GM18498 (cell line): ENCODE measurements around the gene DCTN3.
A peak's percentile ranks its signal among the peaks of the same experiment; 100 is the strongest.

Experiments
- ATAC-seq: cut with Tn5 transposase; IDR thresholded peaks from one replicate; pipeline ENCODE4 v1.9.1; 2021; ENCODE audit warnings: mild to moderate bottlenecking, moderate library complexity; ENCODE audit not compliant: unreplicated experiment

DCTN3 gene

DNA sequence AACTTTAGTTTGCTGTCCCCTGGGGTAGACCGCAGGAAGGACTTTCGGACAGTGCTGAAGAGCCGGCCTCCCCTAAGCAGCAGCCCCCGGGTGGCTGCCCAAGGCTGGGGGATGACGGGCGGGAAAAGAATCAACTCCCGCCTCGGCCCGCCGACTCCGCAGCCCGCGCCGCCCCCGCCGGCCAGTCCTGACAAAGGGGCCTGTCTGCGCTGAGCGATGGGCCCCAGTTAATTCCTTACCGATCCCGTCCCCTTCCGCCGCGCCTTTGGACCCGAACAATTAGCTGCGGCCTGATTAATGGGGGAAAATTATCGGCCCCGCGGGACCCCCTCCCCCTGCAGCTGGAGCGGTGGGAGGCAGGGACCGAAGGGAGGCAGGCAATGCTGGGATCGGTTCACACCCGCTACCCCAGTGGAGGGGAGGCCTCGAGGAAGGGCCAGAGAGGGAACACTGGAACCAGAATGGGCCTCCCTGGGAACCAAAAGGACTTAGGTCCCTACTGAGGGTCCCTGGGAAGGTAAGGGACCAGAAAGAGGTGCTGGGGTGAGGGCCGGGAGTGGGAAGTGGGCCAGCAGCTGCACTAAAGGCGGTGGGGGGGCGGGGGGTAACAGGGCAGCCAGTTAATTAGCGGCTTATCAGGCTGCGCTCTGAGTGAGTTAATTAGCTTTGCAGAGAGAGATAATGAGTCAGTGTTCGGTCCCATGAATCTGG is 4.3 kb upstream of the DCTN3 start:
- no peak for ATAC-seq

DNA sequence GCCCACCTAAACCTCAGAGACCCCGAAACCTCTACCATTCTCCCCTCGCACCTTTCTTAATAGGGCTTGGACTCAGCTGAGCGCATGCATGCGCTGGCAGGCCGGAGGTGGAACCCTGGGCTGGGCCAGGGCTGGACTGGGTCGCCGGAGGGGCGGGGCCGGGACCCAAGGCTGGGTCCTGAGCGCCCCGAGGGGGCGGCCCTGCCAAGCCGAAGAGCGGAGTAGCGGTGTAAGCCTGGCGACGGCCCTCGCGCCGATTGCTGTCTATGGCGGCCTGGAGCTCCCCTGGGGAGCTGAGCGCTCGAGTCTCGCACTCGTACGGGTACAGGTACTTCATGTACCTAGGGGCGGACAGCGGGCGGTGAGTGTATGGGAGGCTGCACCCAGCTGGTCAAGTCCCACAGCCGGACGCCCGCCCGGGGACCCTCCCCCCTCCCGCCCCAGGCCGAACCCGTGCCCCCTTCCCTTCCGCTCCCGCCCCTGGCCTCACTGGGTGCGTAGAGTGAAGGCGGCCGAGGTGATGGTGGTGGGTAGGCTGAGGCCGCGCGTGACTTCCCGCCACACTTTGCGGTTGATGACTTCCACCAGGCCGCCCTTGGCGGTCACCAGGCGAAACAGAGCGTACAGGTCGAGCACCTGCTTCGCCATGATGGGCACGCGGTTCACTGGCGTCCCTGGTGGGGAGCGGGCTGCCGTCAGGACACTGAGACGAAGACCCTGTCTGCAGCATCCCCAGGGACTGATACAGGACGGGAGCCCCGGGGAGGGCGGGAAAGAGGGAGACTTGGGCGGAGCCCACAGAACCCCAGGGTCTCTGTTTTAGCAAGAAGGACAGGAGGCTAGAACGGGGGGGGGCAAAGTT is 3.3 kb upstream of the DCTN3 start:
- ATAC-seq: no peak

DNA sequence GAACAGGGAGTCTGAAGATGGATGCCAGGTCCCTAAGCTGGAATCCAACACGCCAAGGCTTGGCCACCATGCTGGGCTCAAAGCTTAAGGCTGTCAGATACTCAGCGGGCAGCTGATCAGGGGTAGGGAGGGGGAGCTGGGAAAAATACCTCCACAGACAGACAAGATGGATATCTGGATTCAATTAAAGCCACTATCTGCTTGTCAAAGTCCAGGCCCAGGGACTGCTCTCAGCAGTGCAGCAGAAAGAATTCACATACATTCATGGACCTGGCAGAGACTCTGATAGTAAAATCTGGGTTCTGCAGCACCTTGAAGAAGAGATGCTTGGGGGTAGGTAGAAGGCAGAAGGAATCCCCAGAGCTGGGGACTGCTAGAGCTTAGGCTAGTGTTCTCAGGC is 5.2 kb downstream of the DCTN3 start:
- no peak for ATAC-seq

GRCh38 chr9:34612788-34613390 is 7.4 kb downstream of the DCTN3 start:
- no peak for ATAC-seq

GRCh38 chr9:34611811-34612787 is 8.2 kb downstream of the DCTN3 start, which contains the start of gene RPP25L:
Gene RPP25L, minus strand, starts transcription at chr9:34612097. Its CDS starts 801 bp downstream, at chr9:34611296.
- ATAC-seq: peak; percentile 89

GRCh38 chr9:34611251-34611810 is 9.0 kb downstream of the DCTN3 start:
- ATAC-seq: peak; percentile 7

- ATAC-seq: no peak
Observed at GRCh38 chr9:34610434-34611206, 9.7 kb downstream of the DCTN3 start.

- ATAC-seq: no peak
Observed at GRCh38 chr9:34607331-34607730, 13.0 kb downstream of the DCTN3 start.

DNA sequence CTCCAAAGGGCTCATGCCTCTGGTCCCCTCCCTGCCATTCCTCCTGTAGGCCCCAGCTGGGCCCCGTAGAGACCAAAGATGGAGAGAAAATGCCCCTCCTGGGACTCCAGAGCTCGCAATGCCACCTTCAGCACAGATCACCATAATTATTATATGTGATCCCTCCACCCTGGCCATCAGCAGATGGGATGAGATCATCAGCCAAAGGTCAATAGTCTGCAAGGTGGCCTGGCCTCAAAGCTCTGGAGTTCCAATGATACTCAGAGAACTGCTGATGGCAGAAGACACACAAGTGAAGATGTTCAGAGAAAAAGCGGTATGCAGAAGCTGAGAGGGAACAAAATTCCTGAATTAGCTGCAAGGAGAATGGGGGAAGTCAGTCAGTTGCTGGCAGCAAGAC is 13.4 kb downstream of the DCTN3 start:
- ATAC-seq: no peak

DNA sequence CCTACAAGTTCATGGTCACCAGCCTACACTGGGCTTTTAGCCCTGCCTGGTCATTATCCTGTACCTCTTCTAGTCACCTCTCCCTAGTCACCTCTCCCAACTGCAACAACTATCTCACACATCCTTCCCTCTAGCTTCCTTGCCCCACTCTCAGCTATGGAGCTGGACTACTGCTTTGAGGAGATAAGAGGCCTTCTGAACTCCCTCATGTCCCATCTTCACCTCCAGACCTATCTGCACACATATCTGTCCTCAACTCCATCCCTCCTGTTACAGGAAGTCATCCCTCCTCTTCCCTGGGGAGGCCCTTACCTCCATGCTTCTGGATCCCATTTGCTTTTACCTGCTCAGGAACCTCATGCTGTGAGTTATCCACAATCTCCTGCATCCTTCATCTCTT is 14.1 kb downstream of the DCTN3 start:
- no peak for ATAC-seq

DNA sequence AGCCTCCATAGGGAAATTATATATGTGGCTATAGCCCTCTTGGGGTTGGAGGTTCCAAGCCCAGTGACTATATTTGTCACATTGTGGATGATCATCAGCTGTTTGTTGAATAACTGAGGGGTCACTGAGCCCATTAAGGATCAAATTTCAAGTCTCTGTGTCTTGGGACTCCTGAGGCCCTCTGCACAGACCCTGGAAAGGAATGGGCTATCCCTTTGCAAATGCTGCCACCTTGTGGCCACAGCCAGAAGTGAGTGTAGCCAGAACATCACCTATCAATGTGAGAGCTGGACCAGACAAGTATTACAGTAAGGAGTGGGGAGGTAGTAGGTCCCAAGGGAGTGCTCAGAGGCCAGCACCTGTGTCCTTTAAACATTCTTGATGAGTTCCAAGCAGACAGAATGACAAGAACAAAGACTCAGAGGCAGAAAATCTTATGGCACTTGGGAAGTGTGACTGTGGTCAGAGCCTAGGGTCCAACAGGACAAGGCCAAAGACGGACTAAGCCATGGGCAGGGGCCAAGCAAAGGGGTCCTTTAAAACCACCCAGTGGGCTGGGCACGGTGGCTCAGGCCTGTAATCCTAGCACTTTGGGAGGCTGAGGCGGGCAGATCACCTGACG is 16.6 kb downstream of the DCTN3 start:
- ATAC-seq: peak; percentile 75

DNA sequence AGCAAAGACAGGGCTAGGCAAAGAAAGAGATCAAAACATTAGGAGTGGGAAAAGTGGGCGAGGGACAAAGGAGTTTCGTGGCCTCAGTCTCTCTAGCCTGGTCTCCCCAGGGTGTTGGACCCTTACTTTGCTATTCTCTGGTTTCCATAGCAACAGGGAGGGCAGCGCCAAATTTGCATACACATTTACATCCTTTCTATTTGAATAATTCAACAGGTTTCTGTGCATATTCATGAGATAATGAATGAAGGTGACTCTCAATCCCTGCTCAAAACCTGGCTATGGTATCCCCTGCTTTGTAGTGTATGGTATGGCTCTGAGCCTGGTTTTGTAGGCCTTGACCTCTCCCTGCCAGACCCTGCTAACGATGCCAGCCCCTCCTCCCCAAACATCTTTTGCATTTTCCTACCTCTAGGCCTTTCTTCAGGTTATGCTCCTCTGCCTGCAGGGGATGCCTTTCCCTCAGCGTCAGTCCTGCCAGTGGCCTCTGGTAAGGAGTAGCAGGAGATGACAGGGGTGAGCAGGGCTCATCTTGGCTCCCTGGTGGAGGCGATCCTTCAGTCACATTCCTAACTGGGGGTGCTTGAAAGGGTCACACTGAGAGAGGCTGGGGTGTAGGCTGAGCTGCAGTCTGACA is 18.2 kb downstream of the DCTN3 start:
- no peak for ATAC-seq

- no peak for ATAC-seq
Observed at GRCh38 chr9:34600908-34601307, 19.4 kb downstream of the DCTN3 start.

GRCh38 chr9:34599546-34599945 is 20.7 kb downstream of the DCTN3 start:
- ATAC-seq: no peak

- no peak for ATAC-seq
Observed at GRCh38 chr9:34594177-34594576, 26.1 kb downstream of the DCTN3 start.

DNA sequence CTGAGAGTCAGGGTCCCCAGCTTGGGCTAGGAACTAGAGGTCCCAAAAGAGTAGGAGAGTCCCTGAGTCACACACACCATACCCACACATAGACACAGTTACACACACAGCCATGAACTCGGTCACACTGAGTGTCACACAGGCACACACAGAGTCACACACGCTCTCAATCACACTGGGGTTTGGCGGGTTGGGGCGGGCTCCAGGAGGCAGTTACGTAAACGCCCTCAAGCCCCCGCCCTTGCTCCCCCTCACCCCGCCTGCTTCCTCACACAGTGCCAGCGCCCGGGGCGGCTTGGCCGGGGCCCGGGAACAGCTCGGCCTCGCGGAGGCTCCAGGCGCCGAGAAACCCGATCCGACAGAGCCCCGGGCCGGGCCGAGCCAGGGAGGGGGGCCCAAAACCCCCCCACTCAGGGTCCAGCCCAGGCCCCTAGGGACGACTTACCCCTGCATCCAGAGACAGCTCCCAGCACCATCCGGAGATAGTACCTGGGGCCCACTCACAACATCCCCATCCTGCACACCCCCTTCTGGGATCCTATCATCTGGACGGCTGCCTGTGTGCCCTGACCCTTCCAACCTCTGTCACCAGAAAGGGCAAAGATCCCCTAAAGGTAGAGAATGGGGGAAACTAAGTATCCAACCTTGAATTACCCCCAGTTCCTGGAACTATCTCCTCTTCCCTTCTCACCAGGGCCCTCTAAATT is 27.2 kb downstream of the DCTN3 start:
- ATAC-seq: no peak

DNA sequence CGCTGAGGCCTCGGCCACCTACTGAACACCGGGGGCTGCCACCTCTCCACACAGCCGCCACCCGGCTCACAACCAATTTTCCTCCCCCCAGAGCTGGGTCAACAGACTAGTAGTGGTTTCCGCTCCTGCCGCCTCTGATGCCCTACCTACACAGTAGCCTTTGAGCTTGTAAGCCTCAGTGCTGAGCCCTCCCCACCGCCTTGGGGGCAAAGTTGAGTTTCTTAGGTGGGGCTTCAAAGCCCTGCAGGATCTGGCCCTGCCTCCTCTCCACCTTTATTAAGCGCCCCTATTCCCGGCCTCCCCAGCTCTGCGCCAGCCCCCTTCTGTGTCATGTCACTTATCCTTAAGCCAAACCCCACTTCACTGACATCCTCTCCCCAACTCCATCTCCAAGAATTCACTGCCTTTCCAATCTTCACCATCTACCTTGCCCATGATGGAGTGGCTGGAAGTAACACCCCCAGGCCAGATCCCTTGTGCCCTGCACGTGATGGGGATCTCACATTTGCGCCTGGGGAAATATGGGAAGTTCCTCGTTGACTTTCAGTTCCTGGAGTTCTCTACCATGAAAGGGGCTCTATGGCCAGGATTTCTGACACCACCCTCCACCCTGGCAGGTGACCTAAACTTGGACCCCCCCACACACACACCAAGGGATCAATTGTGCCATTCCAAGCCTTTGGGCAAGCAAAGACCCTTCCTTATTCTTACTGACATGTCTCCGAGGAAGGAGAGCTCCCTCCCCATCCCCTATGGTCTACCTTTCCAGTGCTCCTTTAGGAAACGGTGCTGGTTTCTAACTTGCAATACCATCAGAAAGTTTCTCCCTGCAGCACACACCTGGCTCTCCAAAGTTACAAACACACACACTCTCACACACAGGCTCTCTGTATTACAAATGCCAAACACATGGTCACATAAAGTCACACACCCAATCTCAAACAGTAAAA is 28.1 kb downstream of the DCTN3 start:
- ATAC-seq: no peak
